ENCODE results near the gene TBCK.

Gene TBCK

GRCh38 chr4:106038908-106039307, 277.1 kb downstream of the TBCK start:
- no peak for DNase-seq (ENCODE audit: low spot score)

GRCh38 chr4:106038012-106038411, 278.0 kb downstream of the TBCK start:
- no peak for DNase-seq (ENCODE audit: low spot score)

GRCh38 chr4:106036848-106037247, 279.2 kb downstream of the TBCK start:
- DNase-seq (ENCODE audit: low spot score), result no peak

GRCh38 chr4:106036334-106036733, 279.7 kb downstream of the TBCK start:
- no peak for DNase-seq (ENCODE audit: low spot score)

GRCh38 chr4:106035204-106035603, 280.8 kb downstream of the TBCK start:
- DNase-seq (ENCODE audit: low spot score), result no peak

GRCh38 chr4:106034751-106035150, 281.3 kb downstream of the TBCK start:
- no peak for DNase-seq (ENCODE audit: low spot score)

- DNase-seq (ENCODE audit: low spot score), result no peak
Observed at GRCh38 chr4:106034220-106034619, 281.8 kb downstream of the TBCK start.

GRCh38 chr4:106033469-106033868, 282.5 kb downstream of the TBCK start:
- no peak for DNase-seq (ENCODE audit: low spot score)

- no peak for DNase-seq (ENCODE audit: low spot score)
Observed at GRCh38 chr4:106032851-106033286, 283.1 kb downstream of the TBCK start.

- DNase-seq (ENCODE audit: low spot score), result no peak
Observed at GRCh38 chr4:106022454-106022853, 293.6 kb downstream of the TBCK start.

- no peak for DNase-seq (ENCODE audit: low spot score)
Observed at GRCh38 chr4:106021737-106022410, 294.1 kb downstream of the TBCK start.

GRCh38 chr4:106019771-106020170, 296.2 kb downstream of the TBCK start:
- DNase-seq (ENCODE audit: low spot score), result no peak

GRCh38 chr4:106017975-106018374, 298.0 kb downstream of the TBCK start:
- no peak for DNase-seq (ENCODE audit: low spot score)

GRCh38 chr4:106011387-106011786, 304.6 kb downstream of the TBCK start:
- no peak for DNase-seq (ENCODE audit: low spot score)

GRCh38 chr4:106010761-106011160, 305.2 kb downstream of the TBCK start:
- DNase-seq (ENCODE audit: low spot score), result no peak

GRCh38 chr4:106002994-106003393, 313.0 kb downstream of the TBCK start:
- DNase-seq (ENCODE audit: low spot score), result no peak

- no peak for DNase-seq (ENCODE audit: low spot score)
Observed at GRCh38 chr4:105998171-105999063, 317.6 kb downstream of the TBCK start.

- no peak for DNase-seq (ENCODE audit: low spot score)
Observed at GRCh38 chr4:105996845-105997244, 319.2 kb downstream of the TBCK start.

- no peak for DNase-seq (ENCODE audit: low spot score)
Observed at GRCh38 chr4:105994841-105995501, 321.0 kb downstream of the TBCK start.

- no peak for DNase-seq (ENCODE audit: low spot score)
Observed at GRCh38 chr4:105994061-105994460, 321.9 kb downstream of the TBCK start.

GRCh38 chr4:105992641-105993305, 323.2 kb downstream of the TBCK start:
- DNase-seq (ENCODE audit: low spot score), result no peak

- DNase-seq (ENCODE audit: low spot score), result no peak
Observed at GRCh38 chr4:105991726-105992125, 324.3 kb downstream of the TBCK start.
